T-helper 22 cell (primary cell): ENCODE data around the gene LBR.
"Not testable (repeated sequence)": the region's sequence is repeated elsewhere in the genome, so short reads cannot be mapped to it uniquely, and the experiment has no call there.

Experiments
- DNase-seq: peaks from one replicate; pipeline ENCODE4 v3.0.0-alpha.2; 2020; ENCODE audit warnings: low read depth

LBR gene

GRCh38 chr1:225422795-225423517 lies 4.9 kb downstream of the LBR start:
- DNase-seq: no peak

GRCh38 chr1:225422031-225422605 lies 5.7 kb downstream of the LBR start:
- DNase-seq: no peak

DNA sequence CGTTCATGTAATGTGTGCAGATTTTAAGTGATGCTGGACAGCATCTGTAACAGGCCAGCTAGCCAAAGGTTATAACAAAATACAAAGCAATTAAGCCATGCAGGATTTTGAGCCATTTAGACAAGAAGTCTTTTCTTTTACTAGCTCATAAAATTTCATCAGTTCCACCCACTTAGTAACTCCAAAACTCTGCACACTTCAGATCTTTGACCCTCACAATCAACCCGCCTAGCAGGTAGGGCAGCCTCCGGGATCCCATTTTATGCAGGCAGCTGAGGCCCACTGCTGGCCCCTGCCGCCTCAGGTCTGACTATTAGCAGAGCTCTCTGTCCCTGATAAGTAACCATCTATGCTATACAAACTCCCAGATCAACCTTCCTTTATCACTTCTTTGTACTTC lies 9.2 kb downstream of the LBR start:
- no peak for DNase-seq

- DNase-seq: no peak
Measured at GRCh38 chr1:225418059-225418458, 9.8 kb downstream of the LBR start.

- no peak for DNase-seq
Measured at GRCh38 chr1:225415967-225416745, 11.7 kb downstream of the LBR start.

DNA sequence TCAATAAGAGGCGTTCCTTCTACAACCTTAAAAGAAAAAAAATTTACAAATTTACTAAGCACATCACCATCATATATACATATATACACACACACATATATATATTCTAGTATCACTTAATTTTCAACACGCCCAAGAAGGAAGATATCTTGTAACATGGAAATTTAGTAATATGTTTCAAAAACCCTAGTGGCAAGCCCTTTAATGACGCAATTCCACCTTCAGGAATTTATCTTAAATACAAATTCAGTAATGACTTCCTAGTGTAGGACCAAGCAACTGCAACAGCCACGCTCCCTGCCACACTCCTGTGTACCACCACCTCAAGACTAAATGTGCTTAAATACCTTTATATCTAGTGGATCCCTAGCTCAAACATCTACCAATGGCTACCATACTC lies 12.5 kb downstream of the LBR start:
- DNase-seq: no peak

- DNase-seq: no peak
Measured at GRCh38 chr1:225413708-225414375, 14.0 kb downstream of the LBR start.

DNA sequence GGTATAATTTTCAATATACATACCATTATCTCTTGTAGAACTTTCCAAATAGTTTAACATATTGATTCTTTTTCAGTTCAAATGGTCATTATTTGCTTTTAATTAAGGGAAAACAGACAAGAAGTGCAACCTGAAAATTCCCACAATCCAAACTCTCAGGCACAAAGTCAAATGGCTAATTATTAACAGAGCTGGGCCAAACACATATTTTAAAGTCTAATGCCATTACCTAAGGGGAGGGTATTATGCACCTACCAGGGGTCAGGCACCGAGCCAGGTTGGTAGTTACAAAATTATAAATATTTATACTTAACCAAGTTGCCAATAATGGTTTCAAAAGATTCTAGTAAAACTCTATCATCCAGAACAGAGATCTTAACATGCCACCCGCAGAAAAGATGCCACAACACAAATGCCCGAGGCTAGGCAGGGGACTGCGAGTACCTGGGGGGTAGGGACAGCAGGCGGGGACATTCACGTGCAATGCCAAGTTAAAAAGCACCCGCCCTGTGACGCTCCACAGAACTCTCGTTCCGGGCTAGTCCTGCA lies 15.0 kb downstream of the LBR start:
- no peak for DNase-seq

DNA sequence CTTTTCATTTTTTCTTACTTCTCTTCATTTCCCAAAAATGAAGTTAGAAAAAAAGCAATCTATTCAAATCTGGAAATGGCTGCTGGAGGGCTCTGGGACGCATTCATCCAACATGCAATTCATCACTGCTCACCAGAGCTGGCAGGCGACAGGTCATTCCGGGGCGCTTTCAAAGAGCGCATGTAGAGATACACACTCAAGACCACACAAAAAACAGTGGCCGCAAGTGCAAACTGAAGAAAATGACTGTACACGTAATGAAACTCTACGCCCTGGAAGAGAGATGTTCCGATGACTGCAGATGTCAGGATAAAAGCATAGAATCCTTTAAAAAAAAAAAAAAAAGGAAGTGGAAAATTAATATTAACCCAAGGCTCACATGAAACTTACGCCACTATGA lies 15.5 kb downstream of the LBR start:
- DNase-seq: no peak

DNA sequence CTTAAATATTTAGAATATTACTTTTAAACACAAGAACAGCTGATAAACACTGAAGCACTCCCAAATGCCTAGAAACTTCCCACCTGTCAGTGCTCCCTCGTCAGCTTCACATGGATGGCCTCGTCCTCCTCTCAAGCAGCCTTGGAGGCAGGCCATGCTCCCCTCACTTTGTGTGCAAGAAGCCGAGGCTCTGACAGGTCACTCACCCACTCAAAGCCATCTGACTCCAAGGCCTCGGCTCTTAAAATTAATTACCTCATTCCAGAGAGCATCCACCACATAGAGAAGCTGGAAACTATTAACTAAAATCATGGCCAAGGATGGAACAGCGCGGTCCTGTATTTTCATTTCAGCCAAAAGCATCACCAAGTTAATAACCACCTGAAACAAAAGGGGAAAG lies 17.8 kb downstream of the LBR start:
- no peak for DNase-seq

- no peak for DNase-seq
Measured at GRCh38 chr1:225409051-225409450, 18.8 kb downstream of the LBR start.

DNA sequence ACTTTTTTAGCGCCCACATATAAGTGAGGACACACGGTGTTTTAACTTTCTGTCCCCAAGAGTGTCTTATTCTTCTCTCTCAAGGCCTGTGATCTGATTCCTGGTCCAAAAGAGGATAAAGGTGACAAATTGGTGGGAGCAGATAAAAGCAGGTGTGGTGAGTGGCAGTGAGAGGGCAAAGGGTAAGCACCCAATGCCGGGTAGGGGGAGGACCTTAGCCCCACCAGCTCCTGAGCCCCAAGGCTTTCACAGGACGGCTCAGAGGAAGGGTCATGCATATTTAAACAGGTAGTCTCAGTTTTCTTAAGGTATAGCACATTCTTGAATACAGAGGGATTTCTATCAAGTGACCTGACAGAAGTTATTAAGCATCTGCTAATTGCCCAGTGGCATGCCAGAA lies 19.6 kb downstream of the LBR start:
- no peak for DNase-seq

DNA sequence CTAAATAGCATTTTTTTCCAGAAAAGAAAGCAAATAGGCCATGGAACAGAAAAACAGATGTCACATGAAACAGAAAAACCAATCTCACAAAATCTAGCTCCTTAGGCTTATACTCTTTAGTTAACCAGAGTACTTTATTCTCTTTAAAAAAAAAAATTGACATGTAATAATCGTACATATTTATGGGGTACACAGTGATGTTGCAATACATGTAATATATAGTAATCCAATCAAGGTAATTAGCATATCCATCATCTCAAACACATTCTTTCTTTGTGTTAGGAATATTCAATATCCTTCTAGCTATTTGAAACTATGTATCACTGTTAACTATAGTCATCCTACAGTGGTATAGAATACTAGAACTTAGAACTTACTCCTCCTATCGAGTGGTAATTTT lies 20.1 kb downstream of the LBR start:
- no peak for DNase-seq

DNA sequence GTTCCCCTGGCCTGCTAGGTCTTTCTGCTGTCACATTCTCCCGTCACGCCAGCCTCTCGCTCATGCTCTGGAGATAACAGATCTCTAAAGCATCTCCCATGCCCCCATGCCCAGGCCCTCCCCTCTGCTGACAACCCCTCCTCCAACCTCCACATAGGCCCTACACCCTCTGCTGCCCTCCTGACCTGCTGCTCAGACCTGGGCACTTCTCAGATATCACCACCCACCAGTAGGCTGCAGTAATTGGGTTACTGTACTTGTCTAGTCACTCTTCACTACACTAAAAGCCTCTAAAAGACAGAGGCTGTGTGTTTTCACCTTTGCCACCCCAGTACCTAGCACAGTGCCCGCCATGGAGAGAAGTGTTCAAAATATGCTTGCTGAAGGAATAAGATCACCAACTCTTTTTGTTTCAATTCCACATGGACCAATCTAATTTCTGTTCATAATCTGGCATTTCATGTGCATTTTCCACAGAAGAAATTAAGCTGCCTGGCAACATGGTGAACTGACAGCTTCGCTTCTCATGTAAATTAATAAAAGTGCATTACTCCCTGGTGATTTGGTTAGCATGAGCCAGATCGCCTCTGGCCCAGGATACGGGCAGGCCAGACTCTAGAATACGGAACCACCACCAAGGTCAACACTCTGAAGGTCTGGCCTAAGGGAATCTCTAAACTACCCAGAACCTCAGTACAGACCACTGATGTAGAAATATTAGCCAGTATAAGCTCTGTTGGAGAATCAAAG lies 20.7 kb downstream of the LBR start:
- DNase-seq: no peak

- no peak for DNase-seq
Measured at GRCh38 chr1:225400968-225401367, 26.9 kb downstream of the LBR start.

DNA sequence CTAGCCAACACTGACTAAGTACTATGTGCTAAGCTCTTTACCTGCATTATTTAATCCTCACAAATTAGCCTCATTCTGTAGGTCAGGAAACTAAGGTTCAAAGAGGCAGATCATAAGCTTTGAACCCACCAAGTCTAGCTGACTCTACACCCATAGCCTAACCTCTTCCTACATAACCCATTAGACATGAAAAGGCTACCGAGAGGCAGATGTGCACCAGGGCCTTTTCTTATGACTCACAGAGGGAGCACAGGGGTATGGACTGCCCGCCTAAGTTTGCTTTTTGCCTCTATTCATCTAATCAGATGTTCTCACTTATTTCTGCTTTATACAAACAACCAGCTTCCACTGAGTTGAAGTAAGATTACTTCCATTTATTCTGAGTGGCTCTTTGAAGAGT lies 31.5 kb downstream of the LBR start:
- no peak for DNase-seq

DNA sequence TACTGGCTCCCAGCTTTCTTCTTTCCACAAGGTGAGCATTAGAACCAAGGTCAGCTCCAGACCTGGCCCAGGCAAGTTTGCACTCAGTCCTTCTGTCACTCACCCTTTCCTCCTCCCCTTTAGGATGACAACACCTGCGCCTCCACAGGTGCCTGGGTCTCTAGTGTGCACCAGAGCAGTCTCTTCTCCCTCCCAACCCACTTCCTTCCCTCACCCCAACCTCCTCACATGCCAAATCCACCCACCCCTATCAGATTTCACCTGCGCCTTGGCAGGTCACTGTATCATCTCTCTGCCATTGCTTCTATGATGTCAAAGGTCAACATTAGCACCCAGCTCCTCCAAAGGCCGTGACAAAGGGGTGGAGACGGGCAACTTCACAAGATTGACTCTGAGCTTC lies 38.0 kb downstream of the LBR start:
- no peak for DNase-seq

GRCh38 chr1:225388372-225388771 lies 39.5 kb downstream of the LBR start:
- DNase-seq: no peak

GRCh38 chr1:225386860-225387259 lies 41.0 kb downstream of the LBR start:
- not testable (repeated sequence) for DNase-seq

DNA sequence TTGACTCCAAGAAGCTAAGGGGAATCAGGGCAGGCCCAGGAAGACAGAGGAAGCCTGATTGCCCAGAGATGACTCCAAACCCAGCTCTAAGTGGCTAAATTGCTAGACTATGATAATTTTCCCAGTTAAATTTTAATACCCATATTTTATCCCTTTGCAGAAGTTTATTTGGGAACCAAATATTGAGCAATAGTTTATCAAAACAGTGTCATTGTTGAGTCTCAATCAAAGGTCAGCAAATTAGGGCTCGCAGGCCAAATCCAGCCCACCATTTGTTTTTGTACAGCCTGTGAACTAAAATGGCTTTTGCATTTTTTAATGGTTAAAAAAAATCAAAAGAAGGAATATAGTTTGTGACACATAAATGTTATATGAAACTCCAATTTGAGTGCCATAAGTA lies 47.1 kb downstream of the LBR start:
- no peak for DNase-seq

GRCh38 chr1:225378880-225379279 lies 49.0 kb downstream of the LBR start:
- no peak for DNase-seq

DNA sequence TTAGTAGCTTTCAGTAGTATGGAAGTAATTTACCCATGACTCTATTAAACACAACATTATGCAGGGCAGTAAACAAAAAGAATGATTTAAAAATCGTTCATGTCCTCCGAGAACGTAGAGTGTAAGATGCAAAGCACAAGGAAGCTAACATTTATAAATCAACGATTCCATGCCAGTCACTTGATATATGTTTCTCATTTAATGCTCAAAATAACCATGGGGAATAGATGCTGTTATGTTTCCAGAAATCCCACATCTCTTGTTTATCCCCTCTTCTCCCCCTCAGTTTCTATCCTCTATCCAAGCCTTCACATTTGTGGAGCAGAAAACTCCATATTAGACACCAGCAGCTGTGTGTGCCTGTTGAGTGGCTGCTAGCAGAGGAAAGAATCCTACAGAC lies 52.8 kb downstream of the LBR start:
- no peak for DNase-seq
